Dermis lymphatic vessel endothelial cell (primary cell): ENCODE results near the gene ATAD3C. TPM values are rescaled to one million over a fixed set of nuclear protein-coding genes. Genes with fewer than 3 reads are reported as not detected.

Experiments used
- total RNA-seq: library from RNA; depleted of rRNA; stranded (reverse); fragments of >200 nt; gene quantifications from 2 replicates; pipeline ENCODE4 v1.2.1, GENCODE V29; 2014

ATAD3C gene, protein sequence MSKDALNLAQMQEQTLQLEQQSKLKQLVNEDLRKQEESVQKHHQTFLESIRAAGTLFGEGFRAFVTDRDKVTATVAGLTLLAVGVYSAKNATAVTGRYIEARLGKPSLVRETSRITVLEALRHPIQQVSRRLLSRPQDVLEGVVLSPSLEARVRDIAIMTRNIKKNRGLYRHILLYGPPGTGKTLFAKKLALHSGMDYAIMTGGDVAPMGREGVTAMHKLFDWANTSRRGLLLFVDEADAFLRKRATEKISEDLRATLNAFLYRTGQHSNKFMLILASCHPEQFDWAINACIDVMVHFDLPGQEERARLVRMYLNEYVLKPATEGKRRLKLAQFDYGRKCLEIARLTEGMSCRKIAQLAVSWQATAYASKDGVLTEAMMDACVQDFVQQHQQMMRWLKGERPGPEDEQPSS
- total RNA-seq, result 0.11 and 0.52 TPM in 2 replicates

DNA sequence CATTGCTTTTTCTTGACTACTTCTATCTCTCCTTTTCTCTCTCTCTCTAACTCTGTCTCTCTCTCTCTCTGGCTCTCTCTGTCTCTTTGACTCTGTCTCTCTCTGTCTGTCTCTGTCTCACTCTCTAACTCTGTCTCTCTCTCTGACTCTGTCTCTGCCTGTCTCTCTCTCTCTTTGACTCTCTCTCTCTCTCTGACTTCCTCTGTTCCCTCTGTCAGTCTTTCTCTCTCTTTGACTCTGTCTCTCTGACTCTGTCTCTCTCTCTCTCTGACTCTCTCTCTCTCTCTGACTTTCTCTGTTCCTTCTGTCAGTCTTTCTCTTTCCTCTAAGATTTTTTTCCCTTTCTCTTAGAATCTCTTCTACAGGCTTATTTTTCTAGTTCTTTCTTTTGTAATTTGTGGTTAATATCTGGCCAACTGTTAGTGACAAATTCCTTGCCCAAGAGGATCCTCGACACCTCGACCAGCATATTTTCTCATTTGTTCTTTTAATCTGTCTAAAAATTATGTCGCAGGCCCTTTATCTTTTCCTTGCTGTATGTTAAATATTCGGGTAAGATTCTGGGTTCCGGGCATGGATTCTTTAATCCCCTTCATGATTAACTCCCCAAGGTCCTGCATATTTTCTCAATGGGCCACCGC is at the start of gene ATAD3C:
Gene ATAD3C, plus strand, starts transcription at position 591 of the 641 bp plus-strand sequence. CDS start 995 bp downstream, outside the sequence.

GRCh38 chr1:1406821-1407635 is 42.5 kb upstream of the ATAD3C start, which contains the start of gene MRPL20:
MRPL20 (minus strand) TSS chr1:1407293; CDS start chr1:1407217, 76 bp downstream.

GRCh38 chr1:1421147-1421906 is 28.2 kb upstream of the ATAD3C start, which contains the start of gene ANKRD65:
ANKRD65 (minus strand) TSS chr1:1421276; CDS start chr1:1421005, 271 bp downstream.

GRCh38 chr1:1435106-1435903 is 14.2 kb upstream of the ATAD3C start, which contains the start of gene VWA1:
VWA1 (plus strand) TSS chr1:1435690; CDS start chr1:1435749, 59 bp downstream.

GRCh38 chr1:1471389-1472052 is 22.0 kb downstream of the ATAD3C start, which contains the start of gene ATAD3B:
ATAD3B (plus strand) TSS chr1:1471765; CDS start chr1:1471885, 120 bp downstream.

GRCh38 chr1:1511533-1512285 is 62.2 kb downstream of the ATAD3C start, which contains the start of gene ATAD3A:
ATAD3A (plus strand) TSS chr1:1512162; CDS start chr1:1512269, 107 bp downstream.

Other genes with a start within 250 kb of the ATAD3C start
- gene TNFRSF18, start 243.1 kb upstream of the ATAD3C start, total RNA-seq, result 0.11 TPM in 1 of 2 replicates, not detected in the other
- 1.2 and 1.7 TPM in 2 replicates for gene TNFRSF4, start 235.5 kb upstream of the ATAD3C start, total RNA-seq
- gene SDF4, start 217.7 kb upstream of the ATAD3C start, total RNA-seq, result 79.1 and 94.0 TPM in 2 replicates
- 21.3 and 23.4 TPM in 2 replicates for gene B3GALT6, start 217.5 kb upstream of the ATAD3C start, total RNA-seq
- 0.09 and 0.22 TPM in 2 replicates for gene C1QTNF12, start 203.0 kb upstream of the ATAD3C start, total RNA-seq
- gene UBE2J2, start 175.8 kb upstream of the ATAD3C start, total RNA-seq, result 27.4 and 32.7 TPM in 2 replicates
- 0.22 and 0.26 TPM in 2 replicates for gene SCNN1D, start 169.3 kb upstream of the ATAD3C start, total RNA-seq
- 14.3 and 14.4 TPM in 2 replicates for gene ACAP3, start 141.8 kb upstream of the ATAD3C start, total RNA-seq
- 7.3 and 8.6 TPM in 2 replicates for gene PUSL1, start 141.1 kb upstream of the ATAD3C start, total RNA-seq
- gene INTS11, start 125.0 kb upstream of the ATAD3C start, total RNA-seq, result 51.3 and 52.0 TPM in 2 replicates
- 11.7 and 14.0 TPM in 2 replicates for gene CPTP, start 124.9 kb upstream of the ATAD3C start, total RNA-seq
- gene TAS1R3, start 118.4 kb upstream of the ATAD3C start, total RNA-seq, result 0.09 and 0.11 TPM in 2 replicates
- 31.0 and 35.3 TPM in 2 replicates for gene DVL1, start 100.3 kb upstream of the ATAD3C start, total RNA-seq
- 0.09 and 0.98 TPM in 2 replicates for gene MXRA8, start 91.1 kb upstream of the ATAD3C start, total RNA-seq
- 67.6 and 68.1 TPM in 2 replicates for gene AURKAIP1, start 74.5 kb upstream of the ATAD3C start, total RNA-seq
- 68.4 and 96.8 TPM in 2 replicates for gene CCNL2, start 50.4 kb upstream of the ATAD3C start, total RNA-seq
- gene MRPL20, start 42.4 kb upstream of the ATAD3C start, total RNA-seq, result 86.6 and 91.1 TPM in 2 replicates
- gene ANKRD65, start 28.4 kb upstream of the ATAD3C start, total RNA-seq, result 0.11 and 0.34 TPM in 2 replicates
- gene VWA1, start 14.0 kb upstream of the ATAD3C start, total RNA-seq, result 4.2 and 13.1 TPM in 2 replicates
- 12.4 and 20.0 TPM in 2 replicates for gene ATAD3B, start 22.1 kb downstream of the ATAD3C start, total RNA-seq
- gene ATAD3A, start 62.5 kb downstream of the ATAD3C start, total RNA-seq, result 13.1 and 19.4 TPM in 2 replicates
- 1.2 TPM in 2 replicates for gene TMEM240, start 90.9 kb downstream of the ATAD3C start, total RNA-seq
- 54.4 and 54.6 TPM in 2 replicates for gene SSU72, start 125.2 kb downstream of the ATAD3C start, total RNA-seq
- gene FNDC10, start 150.4 kb downstream of the ATAD3C start, total RNA-seq, result 0.60 and 0.65 TPM in 2 replicates
- 33.8 and 35.0 TPM in 2 replicates for gene MIB2, start 165.8 kb downstream of the ATAD3C start, total RNA-seq
- gene MMP23B, start 182.5 kb downstream of the ATAD3C start, total RNA-seq, result 0.17 and 1.1 TPM in 2 replicates
- gene CDK11B, start 209.3 kb downstream of the ATAD3C start, total RNA-seq, result 7.0 and 9.7 TPM in 2 replicates
- 29.0 and 35.9 TPM in 2 replicates for gene SLC35E2B, start 243.1 kb downstream of the ATAD3C start, total RNA-seq